Activated CD4-positive, alpha-beta T cell treated with anti-CD3 and anti-CD28 coated beads, Interleukin-2, amount 50 U/mL, for 1 hour (primary cell): Measurements from ENCODE around the gene KCNK1.
"Not testable (repeated sequence)": the region's sequence is repeated elsewhere in the genome, so short reads cannot be mapped to it uniquely, and the experiment has no call there.

Experiments
- DNase-seq: peaks from one replicate; pipeline ENCODE4 v3.0.0-alpha.2; 2020

KCNK1 gene

DNA sequence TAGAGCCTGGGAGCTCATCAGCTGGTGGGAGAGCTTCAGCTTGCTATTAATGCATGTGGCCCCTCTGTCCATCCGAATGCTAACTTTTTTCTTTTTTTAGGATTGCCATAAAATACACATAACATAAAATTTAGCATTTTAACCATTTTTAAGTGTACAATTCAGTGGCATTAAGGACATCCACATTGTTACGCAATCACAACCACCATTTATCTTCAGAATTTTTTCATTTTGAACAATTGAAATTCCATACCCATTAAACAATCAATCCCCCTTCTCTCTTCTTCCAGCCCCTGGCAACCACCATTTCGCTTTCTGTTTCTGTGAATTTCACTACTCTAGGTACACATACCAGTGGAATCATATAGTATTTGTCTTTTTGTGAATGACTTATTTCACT lies 4.9 kb upstream of the KCNK1 start:
- DNase-seq: no peak

DNA sequence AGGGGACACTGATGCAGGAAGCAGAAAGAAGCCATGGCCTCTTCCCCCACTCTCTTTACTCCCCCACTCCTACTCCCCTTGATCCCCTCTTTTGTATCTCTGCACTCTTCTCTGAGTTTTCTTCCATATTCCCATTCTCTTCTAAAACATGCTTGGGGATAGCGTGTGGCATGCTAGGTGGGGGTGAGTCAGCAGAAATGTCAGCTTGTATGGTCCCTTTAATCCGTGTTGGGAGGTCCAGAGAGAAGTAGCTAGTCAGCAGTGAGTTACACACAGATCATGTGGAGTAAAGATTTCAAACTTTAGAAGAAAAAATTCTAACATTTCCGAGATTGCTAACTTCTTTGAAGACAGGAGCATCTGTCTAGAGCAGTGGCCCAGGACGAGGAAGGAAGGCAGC lies 4.0 kb upstream of the KCNK1 start:
- DNase-seq: no peak

DNA sequence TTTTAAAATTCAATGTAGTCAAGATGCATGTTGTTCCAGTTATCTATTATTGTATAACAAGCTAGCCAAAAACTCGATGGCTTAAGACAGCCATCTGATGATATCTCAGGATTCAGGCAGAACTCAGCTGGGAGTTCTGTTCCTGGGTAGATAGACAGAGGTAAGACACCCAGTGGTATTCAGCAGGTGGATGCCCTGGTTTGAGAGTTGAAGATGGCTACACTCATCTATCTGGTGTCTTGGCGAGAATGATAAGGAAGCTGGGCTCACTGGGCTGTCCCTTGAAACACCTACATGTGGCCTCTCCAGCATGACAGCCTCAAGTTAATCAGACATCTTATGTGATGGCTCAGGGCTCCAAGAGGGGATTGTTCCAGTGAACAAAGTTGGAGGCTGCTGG lies 3.3 kb upstream of the KCNK1 start:
- no peak for DNase-seq

DNA sequence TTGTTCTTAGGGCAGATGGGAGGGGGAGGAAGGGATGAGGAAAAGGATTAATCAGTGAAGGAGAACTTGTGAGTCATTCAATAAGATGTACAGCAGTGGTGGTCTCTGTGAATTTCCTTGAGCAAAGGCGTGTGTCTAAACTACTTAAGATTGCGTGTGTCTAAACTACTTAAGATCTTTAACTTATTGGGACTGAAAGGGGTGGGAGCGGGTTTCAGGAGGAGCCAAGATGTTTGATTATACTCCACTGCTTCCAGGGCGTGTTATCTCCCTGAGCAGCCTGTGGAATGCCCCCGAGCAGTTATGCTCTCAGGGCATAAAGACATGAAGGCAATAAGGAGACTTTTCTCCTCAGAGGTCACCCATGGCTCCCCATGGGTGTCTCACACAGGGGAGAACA lies 2.5 kb upstream of the KCNK1 start:
- not testable (repeated sequence) for DNase-seq

DNA sequence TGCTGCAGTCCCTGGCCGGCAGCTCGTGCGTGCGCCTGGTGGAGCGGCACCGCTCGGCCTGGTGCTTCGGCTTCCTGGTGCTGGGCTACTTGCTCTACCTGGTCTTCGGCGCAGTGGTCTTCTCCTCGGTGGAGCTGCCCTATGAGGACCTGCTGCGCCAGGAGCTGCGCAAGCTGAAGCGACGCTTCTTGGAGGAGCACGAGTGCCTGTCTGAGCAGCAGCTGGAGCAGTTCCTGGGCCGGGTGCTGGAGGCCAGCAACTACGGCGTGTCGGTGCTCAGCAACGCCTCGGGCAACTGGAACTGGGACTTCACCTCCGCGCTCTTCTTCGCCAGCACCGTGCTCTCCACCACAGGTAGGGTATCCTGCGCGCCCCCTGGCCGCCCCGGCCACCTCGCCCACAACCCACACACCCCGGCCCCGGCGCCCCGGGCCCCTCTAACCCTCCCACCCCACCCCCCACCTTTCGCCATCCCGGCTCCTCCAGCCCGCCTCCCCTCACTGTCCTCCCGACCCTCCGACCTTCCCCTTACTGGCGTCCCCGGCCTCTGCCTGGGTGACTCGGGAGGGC lies 352 bp downstream of the KCNK1 start:
- no peak for DNase-seq

DNA sequence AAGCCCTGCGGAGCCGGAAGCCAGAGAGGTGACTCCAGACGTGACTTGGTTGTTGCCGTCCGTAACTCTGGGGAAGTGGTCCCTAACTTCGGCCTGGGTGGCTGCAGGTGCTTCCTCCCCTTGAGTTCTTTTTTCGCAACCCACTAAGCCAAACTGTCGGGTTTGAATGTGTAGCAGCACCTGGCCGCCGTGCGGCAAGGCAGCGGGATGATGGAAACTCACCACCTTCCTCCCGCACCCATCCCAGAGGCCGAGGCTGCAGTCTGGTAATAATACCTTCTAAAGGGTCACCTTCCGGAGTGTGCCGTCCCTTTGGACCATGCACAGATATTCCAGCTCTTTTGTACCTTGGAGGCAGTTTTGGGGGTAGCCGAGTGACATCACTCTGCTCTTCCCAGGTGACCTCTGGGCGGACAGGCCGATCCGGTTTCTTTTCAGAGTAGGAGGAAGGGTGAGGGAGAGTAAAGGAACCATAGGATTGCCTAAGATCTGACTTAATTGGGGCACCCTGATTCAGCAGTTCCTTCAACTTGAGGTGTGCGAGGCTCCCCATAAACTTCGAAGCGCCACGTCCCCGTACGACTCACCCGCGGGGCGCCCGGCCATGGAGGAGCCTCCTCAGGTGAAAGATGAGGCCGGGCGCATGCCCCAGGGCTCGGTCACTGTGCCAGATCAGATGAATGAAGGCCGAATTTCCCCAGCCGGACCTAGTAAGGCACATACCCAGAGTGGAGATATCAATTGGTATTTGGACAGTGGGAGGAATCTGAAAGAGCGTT lies 1.0 kb downstream of the KCNK1 start:
- no peak for DNase-seq

DNA sequence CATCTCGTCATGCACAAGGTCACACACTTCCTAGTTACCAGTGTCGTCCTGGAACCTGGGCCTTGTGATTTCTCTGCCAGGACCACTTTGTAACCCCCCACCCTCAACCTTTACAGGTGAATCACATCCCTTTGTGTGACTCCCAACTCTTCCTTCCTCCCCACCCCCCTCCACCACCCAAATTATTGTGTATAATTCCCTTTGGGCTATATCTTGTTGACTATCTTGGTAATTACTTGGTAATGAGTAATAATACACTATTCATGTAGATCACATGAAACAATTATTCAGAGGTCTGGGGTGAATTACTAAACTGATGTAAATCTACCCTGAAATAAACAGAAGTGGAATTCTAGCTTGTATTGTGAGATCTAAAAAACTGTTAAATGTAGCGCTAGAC lies 1.7 kb downstream of the KCNK1 start:
- no peak for DNase-seq

DNA sequence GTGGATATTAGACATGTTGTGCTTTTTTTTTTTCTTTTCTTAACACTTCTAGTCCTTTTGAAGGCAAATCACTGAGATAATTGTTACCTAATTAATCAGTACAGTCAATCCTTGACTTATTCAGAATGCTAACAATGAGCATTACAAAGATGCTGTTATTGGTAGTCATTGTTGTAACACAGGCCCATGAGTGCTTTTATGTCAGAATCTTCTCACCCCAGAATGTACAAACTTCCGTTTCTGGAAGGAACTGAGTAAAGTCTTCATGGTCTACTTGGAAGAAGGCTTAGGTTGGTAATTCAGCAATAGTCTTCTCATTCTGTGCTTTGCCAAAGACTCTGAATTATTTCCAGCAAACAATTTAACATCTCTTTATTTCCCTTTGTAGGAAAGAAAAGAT lies 3.1 kb downstream of the KCNK1 start:
- no peak for DNase-seq

DNA sequence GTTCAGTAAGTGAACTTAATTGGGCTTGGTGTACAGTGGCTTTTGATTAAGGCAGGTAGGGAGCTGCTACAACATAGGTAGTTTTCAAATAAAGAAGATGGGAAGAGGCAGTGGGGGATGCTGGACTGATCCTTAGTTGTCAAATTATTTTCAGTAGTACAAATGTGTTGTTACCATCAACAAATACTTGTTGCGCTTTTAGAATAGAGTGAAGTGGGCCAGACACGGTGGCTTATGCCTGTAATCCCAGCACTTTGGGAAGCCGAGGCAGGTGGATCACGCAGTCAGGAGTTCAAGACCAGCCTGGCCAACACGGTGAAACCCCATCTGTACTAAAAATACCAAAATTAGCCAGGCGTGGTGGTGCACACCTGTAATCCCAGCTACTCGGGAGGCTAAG lies 5.5 kb downstream of the KCNK1 start:
- not testable (repeated sequence) for DNase-seq

DNA sequence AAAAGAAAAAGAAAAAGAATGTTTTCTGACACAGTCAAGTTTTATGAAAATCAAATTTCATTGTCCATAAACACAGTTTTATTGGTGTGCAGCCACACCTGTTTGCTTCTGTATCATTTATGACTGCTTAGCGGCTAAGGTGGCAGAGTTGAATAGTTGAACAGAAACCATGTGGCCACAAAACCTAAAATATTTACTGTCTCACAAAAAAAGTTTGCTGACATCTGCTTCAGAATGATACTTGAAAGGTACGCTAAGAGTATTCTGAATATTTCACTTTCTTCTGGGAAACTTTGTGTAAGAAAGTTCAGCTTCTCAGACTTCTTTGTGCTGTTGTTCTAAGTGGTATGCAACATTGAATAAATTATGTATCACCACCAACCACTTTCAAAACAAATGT lies 6.2 kb downstream of the KCNK1 start:
- DNase-seq: no peak

DNA sequence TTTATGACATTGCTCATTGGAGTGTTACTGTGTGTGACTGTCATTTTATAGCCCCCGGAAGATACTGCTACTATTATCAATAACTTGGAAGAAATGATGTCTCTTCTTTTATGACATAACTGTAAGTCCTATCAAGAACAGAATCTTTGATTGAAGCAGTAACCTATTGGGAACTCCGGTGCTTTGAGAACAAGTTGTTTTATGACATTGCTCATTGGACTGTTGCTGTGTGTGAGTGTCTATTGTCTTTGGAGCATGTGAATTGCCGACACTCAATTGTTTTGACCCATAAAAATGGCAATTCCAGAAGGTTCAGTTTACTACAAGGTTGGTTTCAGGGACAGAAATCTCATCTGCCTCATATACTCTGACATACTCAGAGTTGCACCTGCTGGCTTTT lies 8.0 kb downstream of the KCNK1 start:
- no peak for DNase-seq

DNA sequence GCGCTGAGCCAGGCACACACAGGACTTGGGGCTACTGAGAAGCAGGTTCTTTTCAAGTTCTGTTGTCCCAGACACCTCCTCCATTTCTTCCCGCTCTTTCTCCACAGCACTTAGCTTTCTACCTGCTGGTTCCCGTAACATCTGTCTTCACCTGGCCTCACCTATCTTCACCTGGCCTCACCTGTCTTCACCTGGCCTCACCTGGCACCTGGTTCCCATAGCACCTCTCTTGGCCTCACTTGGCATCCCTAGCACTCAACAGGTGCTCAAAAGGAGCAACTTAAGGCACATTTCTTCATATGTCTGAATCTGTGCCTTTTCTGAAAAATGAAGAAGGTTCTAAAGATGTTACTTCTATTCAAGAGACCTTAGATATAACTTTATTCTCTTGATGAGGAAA lies 10.4 kb downstream of the KCNK1 start:
- no peak for DNase-seq

DNA sequence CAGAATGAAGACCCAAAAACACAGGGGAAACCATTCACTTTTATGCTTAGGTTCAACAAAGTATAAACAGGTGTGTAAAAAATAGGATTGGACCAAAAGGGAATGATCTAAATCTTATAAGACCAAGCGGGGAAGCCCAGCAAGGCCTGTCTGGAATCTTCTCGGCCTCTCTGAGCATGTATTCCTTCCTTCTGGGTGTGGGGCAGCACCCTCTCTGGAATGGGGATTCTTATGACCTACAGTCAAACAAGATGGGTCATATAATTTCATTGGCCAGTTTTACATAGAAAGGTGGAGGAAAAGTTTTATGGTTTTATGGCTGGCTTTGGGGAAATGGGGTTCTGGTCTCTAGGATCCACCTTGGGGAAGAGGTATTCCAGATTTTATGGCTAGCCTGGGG lies 11.2 kb downstream of the KCNK1 start:
- DNase-seq: no peak

DNA sequence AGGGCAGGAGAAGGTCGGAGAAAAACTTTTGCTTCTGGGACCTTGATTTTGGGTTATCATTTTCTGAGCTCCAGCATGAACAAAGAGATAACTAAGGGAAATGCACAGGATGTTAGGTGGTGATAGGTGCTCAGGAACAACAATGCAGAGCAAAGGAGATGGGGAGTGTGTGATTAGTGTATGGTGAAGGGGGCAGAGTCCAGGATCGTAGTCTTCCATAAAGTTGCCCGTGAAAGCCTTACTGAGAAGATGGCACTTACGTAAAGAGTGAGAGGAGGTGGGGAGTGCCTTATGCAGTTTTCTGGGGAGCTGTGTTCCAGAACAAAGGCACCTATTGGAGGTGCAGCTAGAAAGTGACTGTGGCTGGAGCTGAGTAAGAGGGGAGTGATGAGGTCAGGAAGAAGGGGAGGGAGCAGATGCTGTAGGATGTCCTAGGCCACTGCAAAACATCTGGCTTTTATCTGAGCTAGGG lies 11.6 kb downstream of the KCNK1 start:
- no peak for DNase-seq

DNA sequence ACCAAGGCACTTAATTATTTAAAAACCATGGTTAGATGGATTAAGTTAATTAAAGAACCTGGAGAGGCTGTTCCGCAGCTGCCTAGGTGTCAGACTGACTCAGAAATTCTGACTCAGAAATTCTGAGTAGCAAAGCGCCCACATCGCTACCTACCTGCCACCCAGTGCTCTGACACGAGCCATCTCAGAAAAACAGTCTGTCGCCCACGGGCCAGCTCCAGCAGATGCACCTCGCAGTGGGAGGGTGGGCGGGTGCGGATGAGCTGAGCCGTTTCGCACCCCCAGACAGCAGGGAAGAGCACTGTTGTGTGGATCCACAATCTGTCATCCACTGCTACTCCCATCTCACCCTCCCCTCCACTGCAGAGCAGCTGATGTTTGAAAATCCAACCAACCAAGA lies 13.5 kb downstream of the KCNK1 start:
- DNase-seq: no peak

DNA sequence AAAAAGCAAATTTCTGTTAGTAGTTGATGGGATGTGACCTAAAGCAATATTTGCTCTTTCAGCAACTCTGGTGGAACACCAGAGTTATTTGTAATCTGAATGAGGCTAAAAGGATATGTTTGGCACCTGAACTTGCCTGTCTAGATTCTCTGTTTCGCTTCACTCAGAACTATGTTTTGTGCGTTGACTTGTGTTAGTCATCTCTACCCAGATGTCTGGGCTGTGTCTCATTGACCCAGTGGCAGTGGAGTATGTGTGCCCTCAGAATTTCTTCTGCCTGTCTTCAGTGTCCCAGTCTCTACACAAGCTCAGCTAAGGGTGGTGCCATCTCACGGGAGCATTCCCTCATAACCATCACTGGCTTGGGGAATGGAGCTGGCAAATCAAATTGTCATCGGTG lies 13.9 kb downstream of the KCNK1 start:
- DNase-seq: no peak

DNA sequence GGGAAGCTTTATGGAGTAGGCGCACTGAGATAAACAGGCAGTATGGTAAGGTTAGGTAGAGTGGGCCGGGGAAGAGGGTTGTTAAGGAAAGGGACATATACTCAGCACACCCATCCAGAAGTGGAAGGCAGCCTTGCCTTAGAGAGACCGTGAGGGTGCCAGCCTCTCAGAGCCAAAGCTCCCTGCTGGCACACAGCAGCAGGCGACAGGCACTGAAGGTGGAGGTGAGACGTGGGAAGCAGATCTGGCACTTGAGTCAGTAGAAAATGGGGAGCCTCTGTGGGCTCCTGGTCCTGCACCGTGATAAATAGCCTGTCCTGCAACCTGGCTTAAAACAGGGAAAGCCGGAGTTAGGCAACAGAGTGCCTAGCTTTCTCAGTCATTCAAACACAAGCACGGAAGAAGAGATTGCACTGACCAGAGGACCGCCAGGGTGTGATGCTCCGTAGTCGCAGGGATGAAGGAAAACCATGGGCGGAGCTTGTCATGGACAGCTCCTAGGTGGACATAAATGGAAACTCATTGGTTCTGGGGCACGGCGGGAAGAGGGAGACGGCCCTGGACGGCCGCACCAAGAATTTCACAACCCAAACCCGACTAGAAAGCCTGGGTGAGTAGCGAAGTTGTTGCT lies 15.5 kb downstream of the KCNK1 start:
- no peak for DNase-seq

DNA sequence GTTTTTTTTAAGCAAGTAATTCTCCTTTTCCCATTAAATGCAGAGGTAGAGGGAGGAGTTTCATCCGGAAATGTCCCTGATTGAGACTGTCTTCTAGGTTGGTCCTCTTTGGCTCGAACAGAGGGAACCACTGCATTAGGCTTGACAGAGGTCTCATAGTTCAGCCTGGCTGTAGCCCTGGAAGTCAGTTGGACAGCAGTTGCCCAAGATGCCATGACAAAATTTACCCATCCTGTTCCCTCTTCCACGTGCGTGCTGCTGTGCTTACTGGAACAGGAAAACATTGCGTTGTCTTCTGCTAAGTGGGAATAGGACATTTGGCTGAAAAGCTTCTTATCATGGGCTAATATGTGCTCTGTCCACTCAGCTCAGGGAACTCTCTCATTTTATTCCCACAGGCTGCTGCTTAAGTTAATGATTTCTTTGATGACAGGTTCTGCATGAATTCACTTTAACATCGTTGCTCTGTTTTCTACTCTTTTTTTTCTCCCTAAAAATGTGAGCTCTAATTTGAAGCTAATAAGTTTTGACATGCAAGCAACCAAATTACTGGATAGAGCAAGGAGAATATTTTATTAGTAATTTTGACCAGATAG lies 18.0 kb downstream of the KCNK1 start:
- DNase-seq: no peak

DNA sequence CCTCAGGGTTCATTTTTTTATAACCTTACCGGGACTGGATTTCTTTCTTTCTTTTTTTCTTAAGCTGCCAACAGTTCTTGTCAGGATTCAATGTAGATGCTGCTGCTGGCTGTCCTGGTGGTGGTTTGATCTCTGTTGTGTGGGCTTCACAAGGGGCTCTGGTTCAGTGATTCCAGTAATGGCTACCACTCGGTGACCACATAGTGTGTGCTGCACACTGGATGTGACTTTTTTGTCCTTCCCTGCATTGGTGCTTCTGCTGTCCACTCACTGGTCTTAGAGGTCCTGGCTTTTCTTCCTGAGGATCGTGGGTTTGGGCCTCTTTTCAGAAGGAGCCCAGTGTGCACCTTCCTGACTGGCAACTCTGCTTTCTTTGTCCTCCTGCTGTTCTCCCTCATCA lies 18.5 kb downstream of the KCNK1 start:
- no peak for DNase-seq

DNA sequence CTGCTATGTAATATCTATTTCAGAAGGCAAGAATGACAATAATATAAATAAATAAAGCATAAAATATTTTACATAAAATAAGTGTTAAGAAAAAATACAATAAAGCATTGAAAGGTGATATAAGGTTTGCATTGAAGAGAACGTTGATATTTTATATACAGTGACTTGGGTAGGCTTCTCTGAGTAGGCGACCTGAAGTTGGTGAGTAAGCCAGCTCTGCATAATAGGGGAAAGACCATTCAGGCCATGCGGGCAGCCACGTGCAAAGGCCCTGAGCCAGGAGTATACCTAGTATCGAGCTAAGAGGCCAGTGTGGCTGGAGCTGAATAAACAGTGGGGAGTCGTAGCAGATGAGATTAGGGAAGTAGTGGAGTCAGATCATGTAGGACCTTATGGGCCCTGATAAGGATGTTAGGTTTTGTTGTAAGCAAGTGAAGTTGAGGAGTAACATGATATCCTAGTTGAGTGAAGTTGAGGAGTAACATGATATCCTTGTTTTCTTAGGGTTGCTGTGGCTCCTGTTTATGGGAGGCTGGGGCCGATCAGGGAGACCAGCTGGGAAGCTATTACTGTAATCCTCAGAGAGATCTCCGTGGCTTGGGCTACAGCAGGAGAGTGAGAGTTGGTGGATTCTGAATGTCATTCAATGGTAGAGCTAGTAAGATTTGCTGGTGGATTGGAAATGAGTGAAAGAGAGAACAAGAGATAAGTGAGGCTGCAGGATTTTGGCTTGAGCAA lies 22.0 kb downstream of the KCNK1 start:
- no peak for DNase-seq

DNA sequence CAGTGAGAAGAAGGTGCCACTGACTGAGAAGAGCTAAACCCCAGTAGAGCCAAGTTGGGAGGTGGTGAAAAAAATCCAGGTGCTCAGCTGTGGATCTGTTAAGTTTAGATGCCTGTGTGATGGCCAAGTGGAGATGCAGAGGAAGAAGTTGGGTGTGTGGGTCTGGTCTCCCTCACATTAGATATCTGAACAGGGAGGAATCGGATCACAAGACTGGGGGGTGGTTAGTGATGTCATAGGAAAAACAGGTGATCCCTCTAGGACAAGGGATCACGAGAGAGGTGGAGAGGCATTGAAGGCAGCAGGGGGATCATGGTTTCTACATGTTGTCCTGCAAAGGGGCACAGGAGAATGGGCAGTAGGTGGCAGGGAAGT lies 22.6 kb downstream of the KCNK1 start:
- DNase-seq: no peak

DNA sequence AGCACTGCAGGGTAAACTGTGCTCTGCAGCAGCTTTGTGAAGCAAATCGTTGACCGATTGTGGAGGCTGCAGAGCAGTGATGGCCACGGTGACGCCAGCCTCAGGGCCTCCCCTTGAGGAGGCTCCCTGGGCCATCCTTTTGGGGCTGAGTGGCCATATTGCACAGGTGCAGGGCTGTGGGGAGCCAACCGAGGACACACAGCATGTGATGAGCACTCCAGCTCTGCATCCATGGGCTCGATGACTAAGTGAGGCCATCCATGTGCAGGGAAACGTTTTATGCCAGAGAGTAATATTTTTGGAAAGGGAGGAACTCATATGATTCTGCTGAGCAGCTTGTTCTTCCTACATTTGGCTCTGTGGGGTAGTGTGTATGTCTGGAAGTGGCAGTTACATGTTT lies 24.6 kb downstream of the KCNK1 start:
- no peak for DNase-seq

DNA sequence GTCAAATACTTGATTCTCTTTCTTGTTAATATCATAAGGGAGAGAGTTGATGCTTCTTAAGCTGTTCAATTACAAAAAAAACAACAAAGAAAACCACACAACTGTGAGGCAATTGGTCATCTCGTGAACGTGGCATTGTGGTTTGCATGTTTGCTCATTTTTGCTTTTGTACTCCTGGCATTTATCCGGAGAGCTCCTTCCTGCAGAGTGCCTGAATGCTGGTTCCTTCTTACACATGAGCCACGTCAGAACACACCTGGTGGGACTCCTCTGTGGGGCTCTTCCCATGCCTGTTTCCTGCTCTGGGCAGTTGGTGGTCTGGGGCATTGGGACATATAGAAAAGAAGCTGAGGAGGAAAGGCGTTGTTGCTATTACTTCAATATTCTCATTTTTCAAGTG lies 25.7 kb downstream of the KCNK1 start:
- no peak for DNase-seq
